ENCODE data around the gene ANKRD23. TPM values are rescaled to one million over a fixed set of nuclear protein-coding genes. Genes with fewer than 3 reads are reported as not detected.
A peak's percentile ranks its signal among the peaks of the same experiment; 100 is the strongest.

The ANKRD23 gene
- total and polyA plus RNA-seq, 2 donors (not counting 1 experiment from before 2014, with no cell fraction given): 0.41 to 1.3 TPM

GRCh38 chr2:96870626-96871255, 26.9 kb upstream of the ANKRD23 start:
- Histone ChIP-seq H3K79me2 (ENCODE audit: control insufficient read depth, insufficient read depth, low read length) (peaks cover 26% of the 10 kb centered on the region), H3K9ac (ENCODE audit: insufficient read depth, low read length) (no peak overlapping the region), H3K4me1 (ENCODE audit: control insufficient read depth, extremely low read depth, insufficient read depth, low read length) (peaks cover 10% of the 10 kb centered on the region), H4K20me1 (ENCODE audit: control insufficient read depth, extremely low read depth, insufficient read depth, low read length) (no peaks in the 10 kb centered on the region), H3K36me3 (ENCODE audit: control insufficient read depth, insufficient read depth, low read length) (peaks cover 8% of the 10 kb centered on the region), H3K27me3 (ENCODE audit: control insufficient read depth, insufficient read depth, low read length) (peaks cover 4% of the 10 kb centered on the region), H3K4me3 (replicated peaks in 1 of 4; ENCODE audit: control extremely low read depth in 1 of 4, insufficient read depth in 1 of 4, low read depth in 3 of 4, low read length in 4 of 4) (peak overlapping the region in 2 of 4 experiments; percentile 47 to 91), H2AFZ (ENCODE audit: low read length) (no peak overlapping the region), H3K9me3 (ENCODE audit: control insufficient read depth, insufficient read depth, low read depth, low read length) (no peaks in the 10 kb centered on the region), H3K27ac (ENCODE audit: insufficient read depth, low read length) (no peak overlapping the region), H3K4me2 (ENCODE audit: extremely low read depth, insufficient read depth, low read length) (peak overlapping the region; percentile 38)
- TF ChIP-seq CTCF (conservative IDR thresholded peaks at IDR 0.05 in 1 of 2, IDR thresholded peaks at IDR 0.05 in 1 of 2; ENCODE audit: low read depth in 1 of 2, low read length in 2 of 2) (no peak), EZH2 (IDR thresholded peaks at IDR 0.05; ENCODE audit: low read length, missing control alignments) (no peak)
- no peak for DNase-seq (ENCODE audit: low read depth in 2 of 2)

GRCh38 chr2:96869822-96870625, 26.2 kb upstream of the ANKRD23 start, which contains the start of gene SEMA4C:
SEMA4C (minus strand) TSS chr2:96870080; CDS start chr2:96867886, 2,194 bp downstream.
- peak within 1 kb of the TSS; percentile 71 for H3K9ac ChIP-seq (ENCODE audit: insufficient read depth, low read length)
- H3K4me3 ChIP-seq (replicated peaks in 1 of 4; ENCODE audit: control extremely low read depth in 1 of 4, insufficient read depth in 1 of 4, low read depth in 3 of 4, low read length in 4 of 4): peak within 1 kb of the TSS; percentile 41 to 91 (median 55)
- peaks cover 15% of the 10 kb centered on the region for H3K36me3 ChIP-seq (ENCODE audit: control insufficient read depth, insufficient read depth, low read length)
- no peak for TF ChIP-seq EZH2 (IDR thresholded peaks at IDR 0.05; ENCODE audit: low read length, missing control alignments)
- no peak for TF ChIP-seq CTCF (conservative IDR thresholded peaks at IDR 0.05 in 1 of 2, IDR thresholded peaks at IDR 0.05 in 1 of 2; ENCODE audit: low read depth in 1 of 2, low read length in 2 of 2)
- peaks cover 4% of the 10 kb centered on the region for H3K27me3 ChIP-seq (ENCODE audit: control insufficient read depth, insufficient read depth, low read length)
- H3K4me2 ChIP-seq (ENCODE audit: extremely low read depth, insufficient read depth, low read length): peak within 1 kb of the TSS; percentile 49
- peak; percentile 41 to 44 for DNase-seq (ENCODE audit: low read depth in 2 of 2)
- peak within 1 kb of the TSS; percentile 77 for H3K27ac ChIP-seq (ENCODE audit: insufficient read depth, low read length)
- no peaks in the 10 kb centered on the region for H3K9me3 ChIP-seq (ENCODE audit: control insufficient read depth, insufficient read depth, low read depth, low read length)
- peaks cover 13% of the 10 kb centered on the region for H3K4me1 ChIP-seq (ENCODE audit: control insufficient read depth, extremely low read depth, insufficient read depth, low read length)
- H2AFZ ChIP-seq (ENCODE audit: low read length): no peak within 1 kb of the TSS
- no peaks in the 10 kb centered on the region for H4K20me1 ChIP-seq (ENCODE audit: control insufficient read depth, extremely low read depth, insufficient read depth, low read length)
- H3K79me2 ChIP-seq (ENCODE audit: control insufficient read depth, insufficient read depth, low read length): peaks cover 31% of the 10 kb centered on the region

GRCh38 chr2:96869281-96869821, 25.5 kb upstream of the ANKRD23 start:
- peaks cover 19% of the 10 kb centered on the region for H3K36me3 ChIP-seq (ENCODE audit: control insufficient read depth, insufficient read depth, low read length)
- no peaks in the 10 kb centered on the region for H4K20me1 ChIP-seq (ENCODE audit: control insufficient read depth, extremely low read depth, insufficient read depth, low read length)
- peak overlapping the region; percentile 41 to 91 (median 54) for H3K4me3 ChIP-seq (replicated peaks in 1 of 4; ENCODE audit: control extremely low read depth in 1 of 4, insufficient read depth in 1 of 4, low read depth in 3 of 4, low read length in 4 of 4)
- H3K27me3 ChIP-seq (ENCODE audit: control insufficient read depth, insufficient read depth, low read length): peaks cover 4% of the 10 kb centered on the region
- peak overlapping the region; percentile 49 for H3K4me2 ChIP-seq (ENCODE audit: extremely low read depth, insufficient read depth, low read length)
- H3K9ac ChIP-seq (ENCODE audit: insufficient read depth, low read length): peak overlapping the region; percentile 71
- peaks cover 31% of the 10 kb centered on the region for H3K79me2 ChIP-seq (ENCODE audit: control insufficient read depth, insufficient read depth, low read length)
- H2AFZ ChIP-seq (ENCODE audit: low read length): no peak overlapping the region
- H3K9me3 ChIP-seq (ENCODE audit: control insufficient read depth, insufficient read depth, low read depth, low read length): no peaks in the 10 kb centered on the region
- peak; percentile 83 to 84 for DNase-seq (ENCODE audit: low read depth in 2 of 2)
- H3K4me1 ChIP-seq (ENCODE audit: control insufficient read depth, extremely low read depth, insufficient read depth, low read length): peaks cover 13% of the 10 kb centered on the region
- peak overlapping the region; percentile 77 for H3K27ac ChIP-seq (ENCODE audit: insufficient read depth, low read length)
- no peak for TF ChIP-seq CTCF (conservative IDR thresholded peaks at IDR 0.05 in 1 of 2, IDR thresholded peaks at IDR 0.05 in 1 of 2; ENCODE audit: low read depth in 1 of 2, low read length in 2 of 2)
- TF ChIP-seq EZH2 (IDR thresholded peaks at IDR 0.05; ENCODE audit: low read length, missing control alignments): no peak
